ENCODE measurements around the gene KCNQ1. TPM values are rescaled to one million over a fixed set of nuclear protein-coding genes. Genes with fewer than 3 reads are reported as not detected.

The KCNQ1 gene
- total and polyA plus RNA-seq, 2 donors (not counting 3 experiments of a cell fraction or from before 2014, with no cell fraction given) = 0.07 to 0.09 TPM

GRCh38 chr11:2776351-2777061 is 331.7 kb downstream of the KCNQ1 start:
- Histone ChIP-seq H3K4me1 (ENCODE audit: control insufficient read depth, extremely low read depth, insufficient read depth, low read length) (no peaks in the 10 kb centered on the region), H3K9me3 (replicated peaks; ENCODE audit: control insufficient read depth, insufficient read depth, low read length) (no peaks in the 10 kb centered on the region), H3K4me3 (replicated peaks in 1 of 3; ENCODE audit: insufficient read depth in 1 of 3, low read depth in 1 of 3, low read length in 3 of 3) (no peak overlapping the region), H3K27me3 (ENCODE audit: control insufficient read depth in 2 of 2, insufficient read depth in 2 of 2, low read length in 2 of 2) (no peaks in the 10 kb centered on the region), H3K4me2 (ENCODE audit: insufficient read depth, low read length) (no peak overlapping the region), H3K27ac (ENCODE audit: insufficient read depth, low read depth, low read length) (no peak overlapping the region), H3K36me3 (ENCODE audit: control insufficient read depth in 2 of 2, extremely low read depth in 1 of 2, insufficient read depth in 2 of 2, low read length in 2 of 2) (no peaks in the 10 kb centered on the region), H3K9ac (replicated peaks; ENCODE audit: extremely low read depth, insufficient read depth, low read length) (no peak overlapping the region), H3K9me1 (replicated peaks; ENCODE audit: control insufficient read depth, extremely low read depth, insufficient read depth, low read length) (no peaks in the 10 kb centered on the region), H3K79me2 (ENCODE audit: control insufficient read depth, insufficient read depth, low read length) (no peaks in the 10 kb centered on the region), H2AFZ (ENCODE audit: low read depth, low read length) (no peak overlapping the region), H4K20me1 (replicated peaks; ENCODE audit: control insufficient read depth, extremely low read depth, insufficient read depth, low read length) (no peaks in the 10 kb centered on the region)
- TF ChIP-seq, protein P1, sequence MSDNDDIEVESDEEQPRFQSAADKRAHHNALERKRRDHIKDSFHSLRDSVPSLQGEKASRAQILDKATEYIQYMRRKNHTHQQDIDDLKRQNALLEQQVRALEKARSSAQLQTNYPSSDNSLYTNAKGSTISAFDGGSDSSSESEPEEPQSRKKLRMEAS (IDR thresholded peaks at IDR 0.05; ENCODE audit: insufficient read depth, insufficient read length) = no peak
- no TSS peak for BruUV-seq (replicated peaks)
- FAIRE-seq = no peak
- dilution Hi-C loops (cut with MboI; ENCODE audit: extremely low pct_ligation_motif_present, low sequenced_read_pairs) = no loop called here
- no peak for DNase-seq (ENCODE audit: low read depth, low spot score)
- POLR2A ChIA-PET = no interaction called here
- intact Hi-C loops (cut with micrococcal nuclease) = loop anchor here (10.0 kb wide), 1 partner anchor 108 kb away; the partner anchor contains the start of gene CDKN1C
- CTCF ChIA-PET = no interaction called here

DNA sequence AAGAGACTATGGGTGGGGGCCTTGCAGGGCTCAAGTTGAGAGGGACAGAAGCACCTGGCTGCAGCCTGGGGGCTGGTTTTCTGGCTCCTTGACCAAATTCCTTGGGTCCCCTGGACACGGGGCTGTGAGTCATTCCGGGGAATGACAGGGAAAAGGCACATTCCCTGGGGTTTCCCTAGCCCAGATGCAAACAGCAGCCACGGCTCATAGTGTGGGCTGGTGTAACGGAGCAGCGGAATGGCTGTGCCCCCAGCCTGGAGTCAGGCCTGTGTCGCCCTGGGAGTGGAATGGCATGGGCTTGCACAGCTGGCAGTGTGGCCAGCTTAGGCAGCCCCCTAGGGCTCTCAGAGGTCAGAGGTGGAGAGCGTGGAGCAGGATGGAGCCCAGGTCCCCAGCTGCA is 332.6 kb downstream of the KCNQ1 start:
- Histone ChIP-seq H3K4me1 (ENCODE audit: control insufficient read depth, extremely low read depth, insufficient read depth, low read length) (no peaks in the 10 kb centered on the region), H4K20me1 (replicated peaks; ENCODE audit: control insufficient read depth, extremely low read depth, insufficient read depth, low read length) (no peaks in the 10 kb centered on the region), H3K27me3 (ENCODE audit: control insufficient read depth in 2 of 2, insufficient read depth in 2 of 2, low read length in 2 of 2) (no peaks in the 10 kb centered on the region), H3K36me3 (ENCODE audit: control insufficient read depth in 2 of 2, extremely low read depth in 1 of 2, insufficient read depth in 2 of 2, low read length in 2 of 2) (no peaks in the 10 kb centered on the region), H2AFZ (ENCODE audit: low read depth, low read length) (no peak overlapping the region), H3K4me3 (replicated peaks in 1 of 3; ENCODE audit: insufficient read depth in 1 of 3, low read depth in 1 of 3, low read length in 3 of 3) (no peak overlapping the region), H3K9me3 (replicated peaks; ENCODE audit: control insufficient read depth, insufficient read depth, low read length) (no peaks in the 10 kb centered on the region), H3K79me2 (ENCODE audit: control insufficient read depth, insufficient read depth, low read length) (no peaks in the 10 kb centered on the region), H3K27ac (ENCODE audit: insufficient read depth, low read depth, low read length) (no peak overlapping the region), H3K9me1 (replicated peaks; ENCODE audit: control insufficient read depth, extremely low read depth, insufficient read depth, low read length) (no peaks in the 10 kb centered on the region), H3K9ac (replicated peaks; ENCODE audit: extremely low read depth, insufficient read depth, low read length) (no peak overlapping the region), H3K4me2 (ENCODE audit: insufficient read depth, low read length) (no peak overlapping the region)
- POLR2A ChIA-PET = no interaction called here
- no peak for DNase-seq (ENCODE audit: low read depth, low spot score)
- TF ChIP-seq FOS (IDR thresholded peaks at IDR 0.05; ENCODE audit: borderline replicate concordance, insufficient read depth, low read length) = no peak
- no peak for TF ChIP-seq MYC (IDR thresholded peaks at IDR 0.05; ENCODE audit: low read depth, low read length)
- TF ChIP-seq GATA2 (IDR thresholded peaks at IDR 0.05; ENCODE audit: insufficient read depth, insufficient read length, low read depth, low read length) = no peak
- TF ChIP-seq CTCF (IDR thresholded peaks at IDR 0.05; ENCODE audit: extremely low read depth in 1 of 2, insufficient read depth in 1 of 2, low read depth in 1 of 2, low read length in 2 of 2) = no peak
- TF ChIP-seq, protein P1 (IDR thresholded peaks at IDR 0.05; ENCODE audit: insufficient read depth, insufficient read length) = no peak
- no peak for TF ChIP-seq EZH2 (IDR thresholded peaks at IDR 0.05; ENCODE audit: borderline replicate concordance, low read depth, low read length, severe bottlenecking)
- TF ChIP-seq POLR2A (IDR thresholded peaks at IDR 0.05; ENCODE audit: low read depth, low read length) = no peak
- no peak for TF ChIP-seq POLR2AphosphoS5 (IDR thresholded peaks at IDR 0.05; ENCODE audit: insufficient read depth, low read depth, low read length)
- TF ChIP-seq JUN (IDR thresholded peaks at IDR 0.05; ENCODE audit: borderline replicate concordance, insufficient read depth, insufficient read length, low read depth) = no peak
- no TSS peak for BruUV-seq (replicated peaks)
- CTCF ChIA-PET = no interaction called here
- FAIRE-seq = no peak
- dilution Hi-C loops (cut with MboI; ENCODE audit: extremely low pct_ligation_motif_present, low sequenced_read_pairs) = no loop called here
- intact Hi-C loops (cut with micrococcal nuclease) = loop anchor here (10.0 kb wide), 1 partner anchor 107 kb away; the partner anchor contains the start of gene CDKN1C
